SK-N-MC (cell line): Measurements from ENCODE around the gene NAA50.

Experiments
- EZH2 ChIP-seq: fragments of 200-600 bp; sonication (generic); IDR thresholded peaks from one replicate; pipeline ENCODE4 v1.6.1; 2017; ENCODE audit warnings: antibody characterized with exemption
- POLR2AphosphoS5 ChIP-seq: IDR thresholded peaks from 2 replicates; pipeline ENCODE4 v1.6.1; 2012; ENCODE audit warnings: mild to moderate bottlenecking, low read depth, low read length, borderline replicate concordance

DNA sequence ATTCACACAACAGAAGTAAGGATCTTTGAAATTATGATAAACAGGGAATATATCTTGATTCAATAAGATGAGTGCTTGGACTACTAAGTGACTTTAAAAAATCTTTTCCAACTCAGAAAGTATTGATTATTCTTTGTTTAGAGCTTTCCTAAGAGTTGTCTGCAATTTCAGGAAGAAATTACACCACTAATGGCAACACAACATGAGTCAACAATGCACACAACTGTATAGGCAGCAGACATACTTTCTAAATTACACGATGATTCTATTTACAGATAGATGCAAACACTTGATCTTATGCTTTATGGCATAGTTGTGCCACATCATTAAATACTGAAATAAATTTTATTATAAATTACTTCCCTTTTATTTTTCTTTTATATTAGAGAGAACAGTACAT, 4.4 kb downstream of the NAA50 start:
- TF ChIP-seq EZH2 (no peak), POLR2AphosphoS5 (no peak)
